Stomach (tissue), 9 donors: Measurements from ENCODE around the gene ATXN7L1. TPM values are rescaled to one million over a fixed set of nuclear protein-coding genes. Genes with fewer than 3 reads are reported as not detected.

Experiments used
- DNase-seq, 2 donors: peaks; one replicate each; pipeline versions ENCODE4 v3.0.0 to v3.0.0-alpha.2; 2013 to 2019
- H3K27ac ChIP-seq, 5 donors: fragments of 200-600 bp in 4 of 5; sonication (generic) in 4 of 5; one replicate each; pipeline ENCODE4 v1.5.1; 2013 to 2019; ENCODE audit warnings: mild to moderate bottlenecking in 1 of 5, moderate library complexity in 1 of 5
- H3K27me3 ChIP-seq, 3 donors: fragments of 200-600 bp; sonication (generic); one replicate each; pipeline ENCODE4 v1.5.1; 2017 to 2019; ENCODE audit warnings: mixed run types in 1 of 3
- H3K36me3 ChIP-seq, 4 donors: fragments of 200-600 bp; sonication (generic); 1 replicate in 3 of 4; 2 replicates in 1 of 4; pipeline ENCODE4 v1.5.1; 2016 to 2019
- H3K4me1 ChIP-seq, 4 donors: fragments of 200-600 bp; sonication (generic); one replicate each; pipeline ENCODE4 v1.5.1; 2016 to 2019
- H3K4me3 ChIP-seq, 4 donors: fragments of 200-600 bp; sonication (generic) in 3 of 4; one replicate each; pipeline ENCODE4 v1.5.1; 2016 to 2019; ENCODE audit warnings: mild to moderate bottlenecking in 1 of 4
- H3K9me3 ChIP-seq, 4 donors: fragments of 200-600 bp; sonication (generic); one replicate each; pipeline ENCODE4 v1.5.1; 2016 to 2019
- CTCF ChIP-seq, 7 experiments: fragments of 450-650 bp in 4 of 7; fragments of 200-600 bp in 3 of 7; sonication (generic) in 3 of 7; IDR thresholded peaks; one replicate each; pipeline ENCODE4 v1.5.1; 2016 to 2019; ENCODE audit warnings: antibody characterized with exemption in 7 of 7, control low read depth in 2 of 7, mild to moderate bottlenecking in 1 of 7
- EP300 ChIP-seq: sonication (generic); formaldehyde crosslinking; IDR thresholded peaks from one replicate; pipeline ENCODE4 v1.6.1; 2017; ENCODE audit warnings: antibody characterized with exemption
- POLR2A ChIP-seq, 4 donors: fragments of 450-650 bp; IDR thresholded peaks; one replicate each; pipeline ENCODE4 v1.6.1; 2016; ENCODE audit warnings: antibody characterized with exemption in 4 of 4, control low read depth in 2 of 4, mild to moderate bottlenecking in 1 of 4, moderate library complexity in 1 of 4
- POLR2AphosphoS5 ChIP-seq, 3 donors: sonication (generic); formaldehyde crosslinking; IDR thresholded peaks; one replicate each; pipeline ENCODE4 v1.6.1; 2016; ENCODE audit warnings: antibody characterized with exemption in 3 of 3
- WGBS, 5 donors: extraction: QIAGEN DNeasy Blood & Tissue Kit in 3 of 5; methylation state at CpG; one replicate each; pipeline versions ENCODE4 v1.1.5 to v1.1.7; 2013 to 2018; 5-methylcytosine and 5-hydroxymethylcytosine counted together
- intact Hi-C: fragments of 100-400 bp; cut with DNase I; formaldehyde crosslinking; loops from one replicate; pipeline ENCODE4 v1.15.1; 2023; ENCODE audit warnings: low total_unique reads
- polyA plus RNA-seq, 3 donors: library from polyadenylated mRNA; stranded (reverse); fragments of 200-250 nt; gene quantifications; one replicate each; pipeline ENCODE4 v1.2.3, GENCODE V29; 2013
- total RNA-seq, 5 donors: library from RNA; depleted of rRNA; stranded (reverse); fragments of >200 nt; gene quantifications; one replicate each; pipeline versions ENCODE4 v1.1.0 to v1.2.3, GENCODE V29; 2014 to 2016
- donor health status: healthy with polysubstance abuse.
- donor health status: Bipolar disorder and iron deficiency.
- donor health status: healthy.

Gene ATXN7L1
- total and polyA plus RNA-seq, 8 donors, result 3.8 to 92.2 (median 8.8) TPM

GRCh38 chr7:105803429-105803736 lies 73.0 kb downstream of the ATXN7L1 start:
- Histone ChIP-seq H3K27ac (no peak overlapping the region), H3K9me3 (no peaks in the 10 kb centered on the region), H3K4me1 (peaks cover 3 to 59% (median 34%) of the 10 kb centered on the region in 4 donors), H3K27me3 (no peaks in the 10 kb centered on the region), H3K36me3 (no peaks in the 10 kb centered on the region), H3K4me3 (no peak overlapping the region)
- TF ChIP-seq EP300 (no peak), CTCF (IDR thresholded peaks at IDR 0.05) (no peak), POLR2AphosphoS5 (IDR thresholded peaks at IDR 0.05) (no peak), POLR2A (IDR thresholded peaks at IDR 0.05) (no peak)
- 51 to 72% (median 62%) methylated on average over 2 of the region's 2 CpGs for WGBS, 5 donors
- intact Hi-C loops, result no loop called here
- no peak for DNase-seq

GRCh38 chr7:105802604-105803428 lies 73.6 kb downstream of the ATXN7L1 start:
- intact Hi-C loops, result no loop called here
- DNase-seq, result no peak
- H3K36me3 ChIP-seq, result no peaks in the 10 kb centered on the region
- TF ChIP-seq POLR2A (IDR thresholded peaks at IDR 0.05) (no peak), POLR2AphosphoS5 (IDR thresholded peaks at IDR 0.05) (no peak), EP300 (no peak), CTCF (IDR thresholded peaks at IDR 0.05) (no peak)
- no peak overlapping the region for H3K27ac ChIP-seq
- no peaks in the 10 kb centered on the region for H3K27me3 ChIP-seq
- no peak overlapping the region for H3K4me3 ChIP-seq
- 66 to 81% (median 73%) methylated on average over 7 of the region's 7 CpGs for WGBS, 5 donors
- H3K9me3 ChIP-seq, result no peaks in the 10 kb centered on the region
- peaks cover 0 to 65% (median 34%) of the 10 kb centered on the region in 4 donors for H3K4me1 ChIP-seq

GRCh38 chr7:105800849-105801534 lies 75.4 kb downstream of the ATXN7L1 start:
- Histone ChIP-seq H3K4me1 (peaks cover 7 to 65% (median 33%) of the 10 kb centered on the region in 4 donors), H3K4me3 (no peak overlapping the region), H3K9me3 (no peaks in the 10 kb centered on the region), H3K27ac (no peak overlapping the region), H3K36me3 (no peaks in the 10 kb centered on the region), H3K27me3 (no peaks in the 10 kb centered on the region)
- intact Hi-C loops, result no loop called here
- 84 to 88% (median 84%) methylated on average over 6 of the region's 6 CpGs for WGBS, 5 donors
- TF ChIP-seq CTCF (IDR thresholded peaks at IDR 0.05) (no peak), POLR2A (IDR thresholded peaks at IDR 0.05) (no peak), POLR2AphosphoS5 (IDR thresholded peaks at IDR 0.05) (no peak), EP300 (no peak)
- DNase-seq, result no peak

GRCh38 chr7:105800442-105800841 lies 76.0 kb downstream of the ATXN7L1 start:
- H3K36me3 ChIP-seq, result no peaks in the 10 kb centered on the region
- intact Hi-C loops, result no loop called here
- H3K27ac ChIP-seq, result peak overlapping the region in 3 of 5 donors; percentile 13 to 52 (median 41)
- no peaks in the 10 kb centered on the region for H3K9me3 ChIP-seq
- DNase-seq, result no peak
- TF ChIP-seq POLR2AphosphoS5 (IDR thresholded peaks at IDR 0.05) (no peak), CTCF (IDR thresholded peaks at IDR 0.05) (no peak), EP300 (no peak), POLR2A (IDR thresholded peaks at IDR 0.05) (no peak)
- H3K4me1 ChIP-seq, result peaks cover 8 to 65% (median 34%) of the 10 kb centered on the region in 4 donors
- WGBS, 5 donors, result 60 to 79% (median 64%) methylated on average over 3 of the region's 3 CpGs
- no peak overlapping the region for H3K4me3 ChIP-seq
- H3K27me3 ChIP-seq, result no peaks in the 10 kb centered on the region
